ENCODE measurements around the gene RP9. TPM values are rescaled to one million over a fixed set of nuclear protein-coding genes. Genes with fewer than 3 reads are reported as not detected.

The RP9 gene
- total RNA-seq, 1 experiment from 2014 or later: 16.2 TPM

- H3K14ac ChIP-seq (ENCODE audit: insufficient read depth, low read length): no peak overlapping the region
- Mint-ChIP-seq H3K27ac (no peak overlapping the region; a peak in 1 of 7 replicates), H3K4me1 (no peaks in the 10 kb centered on the region), H3K9me3 (no peaks in the 10 kb centered on the region; a peak in 1 of 5 replicates), H3K36me3 (ENCODE audit: insufficient read depth in 1 of 3, low read depth in 3 of 3) (peaks cover 1 to 4% (median 2%) of the 10 kb centered on the region in 3 experiments; a peak in 5 of 7 replicates), H3K27me3 (ENCODE audit: low read depth) (no peaks in the 10 kb centered on the region; the same call in 1 of the 2 replicates), H3K4me3 (no peak overlapping the region)
- H3K56ac ChIP-seq (ENCODE audit: insufficient read length, low read depth, low read length): no peak overlapping the region
- no peak for DNase-seq
- no peaks in the 10 kb centered on the region for H3K9me3 ChIP-seq (ENCODE audit: control insufficient read depth, low read depth, low read length)
- H2BK120ac ChIP-seq (ENCODE audit: low read depth, low read length, poor library complexity, severe bottlenecking): no peak overlapping the region
- no peak overlapping the region for H3K4me2 ChIP-seq (ENCODE audit: insufficient read depth, insufficient read length, low read length)
- H2BK20ac ChIP-seq (ENCODE audit: low read depth, low read length, poor library complexity, severe bottlenecking): no peak overlapping the region
- H4K8ac ChIP-seq (replicated peaks; ENCODE audit: insufficient read length, low read depth, low read length): no peak overlapping the region
- H3K27ac ChIP-seq (ENCODE audit: insufficient read length, low read depth, low read length): no peak overlapping the region
- no peak overlapping the region for H2BK5ac ChIP-seq (ENCODE audit: insufficient read length, low read length)
- no peak overlapping the region for H2AFZ ChIP-seq (ENCODE audit: low read length)
- H3K27me3 ChIP-seq (ENCODE audit: insufficient read depth, low read length): no peaks in the 10 kb centered on the region
- H3K4ac ChIP-seq (ENCODE audit: low read depth, low read length): no peak overlapping the region
- no peaks in the 10 kb centered on the region for H3K79me2 ChIP-seq (ENCODE audit: insufficient read depth, low read length)
- no peaks in the 10 kb centered on the region for H3K79me1 ChIP-seq (ENCODE audit: insufficient read depth, low read depth, low read length, poor library complexity, severe bottlenecking)
- no peak for TF ChIP-seq CTCF (conservative IDR thresholded peaks at IDR 0.05)
- H2AK5ac ChIP-seq (ENCODE audit: insufficient read length, low read length): no peak overlapping the region
- no peak overlapping the region for H4K91ac ChIP-seq (ENCODE audit: insufficient read length, low read depth, low read length)
- no peak overlapping the region for H3K23ac ChIP-seq (ENCODE audit: insufficient read length, low read depth, low read length)
- H2BK12ac ChIP-seq (ENCODE audit: insufficient read length, low read depth, low read length): no peak overlapping the region
- no peak overlapping the region for H4K5ac ChIP-seq (ENCODE audit: insufficient read length, low read depth, low read length)
- no peaks in the 10 kb centered on the region for H4K20me1 ChIP-seq (ENCODE audit: control insufficient read depth, insufficient read depth, insufficient read length)
- no peaks in the 10 kb centered on the region for H3K4me1 ChIP-seq (ENCODE audit: insufficient read depth, low read length)
- H3K18ac ChIP-seq (ENCODE audit: insufficient read length, low read depth, low read length): no peak overlapping the region
- WGBS (ENCODE audit: extremely low coverage, insufficient read length, low lambda C conversion rate): no CpG with 5 or more reads among the region's 7 CpGs
- H3K23me2 ChIP-seq (ENCODE audit: insufficient read length, low read depth, low read length, poor library complexity, severe bottlenecking): no peaks in the 10 kb centered on the region
- no peak overlapping the region for H2BK15ac ChIP-seq (ENCODE audit: low read depth, low read length)
- no peak overlapping the region for H3T11ph ChIP-seq (ENCODE audit: low read length)
- H3K9ac ChIP-seq (ENCODE audit: extremely low read depth, insufficient read length, low read length): no peak overlapping the region
These were observed 20.1 kb downstream of the RP9 start for GRCh38 chr7:33089142-33089541.

Measured in H9 (cell line).